ENCODE measurements around the gene FBXL16. TPM values are rescaled to one million over a fixed set of nuclear protein-coding genes. Genes with fewer than 3 reads are reported as not detected.
A peak's percentile ranks its signal among the peaks of the same experiment; 100 is the strongest.

Gene FBXL16
- total RNA-seq, 1 donor from 2014 or later: 0.13 TPM

DNA sequence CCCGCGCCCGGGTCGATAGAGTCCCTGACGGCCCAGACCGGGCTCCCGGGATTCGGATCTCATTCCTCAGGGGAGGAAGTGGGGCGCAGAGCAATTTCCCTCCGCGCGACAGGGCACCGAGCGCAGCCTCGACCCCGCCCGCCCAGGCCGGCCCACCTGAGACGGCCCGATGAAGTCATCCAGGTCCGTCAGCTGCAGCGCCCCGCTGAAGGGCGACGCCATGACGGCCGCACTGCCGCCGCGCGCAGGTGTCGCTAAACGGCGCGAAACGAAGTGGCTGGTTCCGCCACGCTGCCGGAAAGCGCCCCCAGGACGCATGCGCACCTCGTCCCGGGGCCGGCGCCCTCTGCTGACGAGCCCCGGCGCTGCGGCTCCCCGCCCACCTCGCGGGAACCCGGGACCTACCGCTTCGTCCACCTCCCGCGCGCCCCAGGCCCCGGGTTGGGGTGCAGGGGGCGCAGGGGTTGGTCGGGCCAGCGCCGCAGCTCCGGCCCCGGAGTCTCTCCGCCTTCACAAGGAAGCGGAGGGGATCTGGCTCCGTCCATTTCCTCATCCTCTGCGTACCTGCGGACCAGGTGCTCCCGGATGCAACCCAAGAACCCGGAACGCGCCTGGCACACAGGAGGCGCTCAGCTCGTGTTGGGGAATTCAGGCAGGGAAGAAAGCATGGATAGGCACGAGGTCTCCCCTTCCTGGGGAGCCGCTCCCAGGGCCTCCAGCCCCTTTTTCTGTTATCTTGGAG is 35.3 kb upstream of the FBXL16 start, which contains the start of gene CIAO3:
Gene CIAO3, minus strand, starts transcription at position 234 of the 742 bp plus-strand sequence. Its CDS starts 12 bp downstream, at position 222.
- peaks cover 8% of the 10 kb centered on the region for H3K4me1 Mint-ChIP-seq
- no peak within 1 kb of the TSS for H3K27ac ChIP-seq
- peaks cover 5% of the 10 kb centered on the region for H3K4me1 ChIP-seq
- H3K79me2 ChIP-seq (ENCODE audit: low read depth): peaks cover 8% of the 10 kb centered on the region
- peak within 1 kb of the TSS; percentile 83 for H2AFZ ChIP-seq (replicated peaks)
- H3K9me3 ChIP-seq (ENCODE audit: low read depth): no peaks in the 10 kb centered on the region
- no peaks in the 10 kb centered on the region for H3K27me3 ChIP-seq
- peak within 1 kb of the TSS; percentile 71 for H3K9ac ChIP-seq
- peak within 1 kb of the TSS; percentile 90 for H3K4me3 Mint-ChIP-seq
- peaks cover 2% of the 10 kb centered on the region for H3K36me3 Mint-ChIP-seq
- H3K4me3 ChIP-seq: peak within 1 kb of the TSS; percentile 95
- no peaks in the 10 kb centered on the region for H3K36me3 ChIP-seq
- no peak within 1 kb of the TSS for H3K27ac Mint-ChIP-seq
- H3K27me3 Mint-ChIP-seq (ENCODE audit: insufficient read depth, low read depth): peaks cover 3% of the 10 kb centered on the region
- peaks cover 4% of the 10 kb centered on the region for H3F3A ChIP-seq (ENCODE audit: low read depth)
- TF ChIP-seq EZH2 (IDR thresholded peaks at IDR 0.05) (no peak), EZH2phosphoT487 (IDR thresholded peaks at IDR 0.05) (no peak), CTCF (IDR thresholded peaks at IDR 0.05) (peak; percentile 89)
- DNase-seq (ENCODE audit: low spot score): peak; percentile 97
- H3K9me3 Mint-ChIP-seq: no peaks in the 10 kb centered on the region
- no peaks in the 10 kb centered on the region for H4K20me1 ChIP-seq (ENCODE audit: low read depth)
- H3K4me2 ChIP-seq: peak within 1 kb of the TSS; percentile 98

DNA sequence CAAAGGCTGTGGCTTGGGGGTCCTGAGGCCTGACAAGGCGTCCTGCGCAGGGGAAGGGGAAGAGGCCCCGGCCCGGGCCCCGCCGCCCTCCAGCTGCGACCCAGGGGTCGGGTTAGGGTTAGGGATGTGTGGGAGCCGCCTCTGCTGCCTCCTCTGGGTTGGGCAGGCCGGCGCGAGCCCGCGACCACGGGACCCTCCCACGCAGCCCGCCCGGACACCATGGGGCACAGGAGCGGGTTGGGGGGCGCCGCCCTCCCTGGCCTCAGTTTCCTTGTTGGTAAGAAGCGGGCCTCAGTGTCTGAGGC is 34.8 kb upstream of the FBXL16 start:
- Mint-ChIP-seq H3K27me3 (ENCODE audit: insufficient read depth, low read depth) (peaks cover 3% of the 10 kb centered on the region), H3K9me3 (no peaks in the 10 kb centered on the region), H3K4me1 (peaks cover 8% of the 10 kb centered on the region), H3K27ac (no peak overlapping the region), H3K36me3 (peaks cover 2% of the 10 kb centered on the region), H3K4me3 (peak overlapping the region; percentile 85)
- Histone ChIP-seq H2AFZ (replicated peaks) (peak overlapping the region; percentile 36), H3K27me3 (no peaks in the 10 kb centered on the region), H3K9me3 (ENCODE audit: low read depth) (no peaks in the 10 kb centered on the region), H3K4me1 (peaks cover 5% of the 10 kb centered on the region), H3K36me3 (no peaks in the 10 kb centered on the region), H3K27ac (no peak overlapping the region), H3K4me3 (peak overlapping the region; percentile 95), H3K79me2 (ENCODE audit: low read depth) (peaks cover 8% of the 10 kb centered on the region), H3K4me2 (peak overlapping the region; percentile 98), H3F3A (ENCODE audit: low read depth) (peaks cover 4% of the 10 kb centered on the region), H3K9ac (peak overlapping the region; percentile 71), H4K20me1 (ENCODE audit: low read depth) (no peaks in the 10 kb centered on the region)
- peak; percentile 35 for DNase-seq (ENCODE audit: low spot score)
- no peak for TF ChIP-seq EZH2 (IDR thresholded peaks at IDR 0.05)
- TF ChIP-seq CTCF (IDR thresholded peaks at IDR 0.05): no peak
- no peak for TF ChIP-seq EZH2phosphoT487 (IDR thresholded peaks at IDR 0.05)

GRCh38 chr16:739560-740458 is 34.2 kb upstream of the FBXL16 start:
- no peaks in the 10 kb centered on the region for H3K9me3 Mint-ChIP-seq
- DNase-seq (ENCODE audit: low spot score): no peak
- H3K36me3 Mint-ChIP-seq: peaks cover 5% of the 10 kb centered on the region
- H3K27ac ChIP-seq: no peak overlapping the region
- no peaks in the 10 kb centered on the region for H4K20me1 ChIP-seq (ENCODE audit: low read depth)
- TF ChIP-seq EZH2phosphoT487 (IDR thresholded peaks at IDR 0.05) (no peak), EZH2 (IDR thresholded peaks at IDR 0.05) (no peak)
- H3K9me3 ChIP-seq (ENCODE audit: low read depth): no peaks in the 10 kb centered on the region
- H3K4me2 ChIP-seq: peak overlapping the region; percentile 98
- peaks cover 5% of the 10 kb centered on the region for H3K4me1 ChIP-seq
- H3K4me3 Mint-ChIP-seq: peak overlapping the region; percentile 85
- peaks cover 4% of the 10 kb centered on the region for H3F3A ChIP-seq (ENCODE audit: low read depth)
- H3K4me3 ChIP-seq: peak overlapping the region; percentile 95
- H3K36me3 ChIP-seq: no peaks in the 10 kb centered on the region
- H3K27me3 ChIP-seq: no peaks in the 10 kb centered on the region
- peak overlapping the region; percentile 36 for H2AFZ ChIP-seq (replicated peaks)
- no peak overlapping the region for H3K27ac Mint-ChIP-seq
- H3K27me3 Mint-ChIP-seq (ENCODE audit: insufficient read depth, low read depth): peaks cover 3% of the 10 kb centered on the region
- H3K9ac ChIP-seq: peak overlapping the region; percentile 71
- H3K79me2 ChIP-seq (ENCODE audit: low read depth): peaks cover 8% of the 10 kb centered on the region
- H3K4me1 Mint-ChIP-seq: peaks cover 8% of the 10 kb centered on the region
